CMK (cell line): Measurements from ENCODE around the gene ANO6.
"Not testable (repeated sequence)": the region's sequence is repeated elsewhere in the genome, so short reads cannot be mapped to it uniquely, and the experiment has no call there.

ENCODE experiments used
- DNase-seq: peaks from one replicate; pipeline ENCODE4 v3.0.0-alpha.2; 2010; ENCODE audit warnings: low read depth

The ANO6 gene

DNA sequence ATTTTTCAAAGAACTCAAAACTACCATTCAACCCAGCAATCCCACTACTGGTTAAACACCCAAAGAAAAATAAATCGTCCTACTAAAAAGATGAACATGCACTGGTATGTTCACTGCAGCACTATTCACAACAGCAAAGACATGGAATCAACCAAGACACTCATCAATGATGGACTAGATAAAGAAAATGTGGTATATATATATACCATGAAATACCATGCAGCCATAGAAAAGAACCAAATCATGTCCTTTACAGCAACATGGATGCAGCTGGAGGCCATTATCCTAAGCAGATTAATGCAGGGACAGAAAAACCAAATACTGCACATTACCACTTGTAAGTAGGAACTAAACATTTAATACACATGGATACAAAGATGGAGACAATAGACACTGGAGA lies 3.8 kb upstream of the ANO6 start:
- DNase-seq, result no peak

DNA sequence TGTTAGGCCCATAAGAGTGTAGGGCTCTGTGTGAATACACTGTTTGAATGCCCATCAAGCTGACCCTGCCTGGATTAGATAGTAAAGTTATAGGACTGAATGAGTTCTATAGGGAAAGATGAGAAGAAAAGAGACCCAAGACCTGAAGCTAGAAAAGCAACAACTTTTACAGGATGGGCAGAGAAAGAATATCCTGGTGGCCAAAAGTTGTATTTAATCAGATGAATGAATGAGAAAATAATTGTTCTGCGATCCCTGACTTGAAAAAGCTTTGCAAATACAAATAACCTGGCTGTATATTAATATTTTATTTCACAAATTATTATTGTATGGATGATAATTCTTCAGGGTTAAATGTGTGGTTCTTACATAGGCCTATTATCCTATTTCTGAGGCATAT lies 2.8 kb upstream of the ANO6 start:
- DNase-seq, result no peak

DNA sequence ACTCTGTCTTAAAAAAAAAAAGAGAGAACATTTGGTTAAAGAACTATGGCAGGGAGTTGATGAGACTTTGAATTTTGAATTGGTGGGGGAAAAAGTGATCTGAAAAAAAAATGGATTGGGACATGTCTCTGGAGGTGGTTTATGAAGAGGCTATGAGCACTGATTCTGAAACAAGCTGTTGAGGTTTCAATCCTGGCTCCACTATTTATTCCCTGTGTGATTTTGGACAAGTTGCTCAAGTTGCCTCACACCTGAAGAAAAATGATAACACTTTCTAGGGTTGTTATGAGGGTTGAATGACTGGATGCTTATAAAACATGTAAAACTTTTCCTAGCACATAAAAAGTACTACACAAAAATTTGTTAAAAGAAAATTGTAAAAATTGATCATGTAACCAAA lies 1.8 kb upstream of the ANO6 start:
- no peak for DNase-seq

DNA sequence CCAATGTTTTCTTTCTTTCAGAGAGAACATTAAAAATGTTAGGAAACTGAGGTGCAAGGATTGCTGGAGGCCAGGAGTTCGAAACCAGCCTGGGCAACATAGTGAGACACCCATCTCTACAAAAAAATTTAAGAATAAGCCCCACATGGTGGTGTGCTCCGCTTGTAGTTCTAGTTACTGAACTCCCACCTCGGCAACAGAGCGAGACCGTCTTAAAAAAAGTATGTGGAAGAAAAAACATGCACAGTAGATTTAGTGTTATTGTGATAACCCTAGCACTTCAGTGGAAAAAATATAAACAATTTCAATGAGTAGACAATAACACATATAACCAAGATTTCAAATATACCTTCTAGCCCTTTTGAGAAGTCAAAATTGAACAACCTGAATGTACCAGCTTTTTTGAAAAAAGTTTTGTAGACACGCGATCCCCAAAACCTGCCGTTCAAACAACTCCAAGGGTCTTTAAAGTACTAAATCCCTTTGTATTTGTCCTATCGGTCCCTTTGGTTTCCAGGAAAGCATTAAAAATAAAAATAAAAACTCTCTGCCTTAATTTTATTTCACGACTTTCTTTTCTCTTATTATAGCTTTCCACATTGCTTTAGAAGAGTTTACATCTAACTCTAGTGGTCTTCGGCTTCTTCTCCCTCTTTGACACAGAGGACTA lies 1.0 kb upstream of the ANO6 start:
- no peak for DNase-seq

DNA sequence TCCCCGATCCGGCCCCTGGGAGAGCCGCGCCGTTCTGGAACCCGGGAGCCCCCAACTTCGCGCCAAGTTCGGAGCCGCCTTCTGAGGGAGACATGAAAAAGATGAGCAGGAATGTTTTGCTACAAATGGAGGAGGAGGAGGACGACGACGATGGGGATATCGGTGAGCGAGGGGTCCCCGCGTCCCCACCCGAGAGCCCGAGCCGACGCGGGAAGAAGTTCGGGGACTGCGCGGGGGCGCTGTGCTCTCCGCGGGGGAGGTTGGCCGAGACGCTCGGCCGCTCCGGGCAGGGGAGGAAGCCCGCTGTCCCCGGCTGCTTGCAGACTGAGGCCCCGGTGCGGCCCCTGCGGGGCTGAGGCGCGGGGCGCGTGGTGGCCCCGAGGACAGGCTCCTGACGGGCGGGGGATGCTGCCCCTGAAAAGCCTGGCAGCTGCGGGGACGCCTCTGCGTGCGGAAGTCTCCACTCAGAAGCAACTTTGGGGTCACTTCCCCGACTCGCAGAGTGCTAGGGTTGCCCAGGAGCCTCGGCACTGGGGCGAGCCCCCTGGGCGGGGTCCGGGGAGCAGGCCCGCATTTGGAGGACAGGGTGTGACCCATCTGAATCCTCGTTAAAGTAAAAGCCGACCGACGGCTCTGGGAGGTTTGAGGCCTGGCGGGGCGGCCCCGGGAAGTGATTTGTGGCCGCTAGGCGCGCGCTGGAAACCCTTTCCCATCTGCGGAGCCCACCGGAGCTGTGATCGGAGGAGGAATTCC lies 511 bp downstream of the ANO6 start:
- DNase-seq, result no peak

DNA sequence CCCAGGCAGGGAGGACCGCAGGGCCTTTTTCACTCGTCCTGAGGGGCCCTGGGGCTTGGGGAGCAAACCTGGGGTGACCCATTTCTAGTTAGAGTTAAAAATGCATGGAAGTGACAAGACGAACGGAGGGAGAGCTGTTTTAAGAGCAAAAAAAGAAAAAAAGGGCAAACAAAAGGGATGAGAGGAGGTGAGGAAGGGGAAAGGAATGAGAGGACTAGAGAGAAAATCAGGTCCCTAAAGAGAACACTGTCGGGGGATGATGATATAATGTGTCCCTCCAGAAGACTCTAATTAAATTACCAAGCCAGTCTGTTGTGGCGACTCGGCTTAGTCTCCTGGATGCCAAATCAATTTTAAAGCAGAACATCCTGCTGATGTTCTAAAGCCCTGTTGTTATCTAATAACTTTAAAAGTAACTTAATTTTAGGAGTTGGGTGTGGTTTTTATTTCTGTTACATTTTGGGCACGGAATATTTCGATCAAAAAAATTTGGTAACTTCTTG lies 1.1 kb downstream of the ANO6 start:
- DNase-seq, result no peak

DNA sequence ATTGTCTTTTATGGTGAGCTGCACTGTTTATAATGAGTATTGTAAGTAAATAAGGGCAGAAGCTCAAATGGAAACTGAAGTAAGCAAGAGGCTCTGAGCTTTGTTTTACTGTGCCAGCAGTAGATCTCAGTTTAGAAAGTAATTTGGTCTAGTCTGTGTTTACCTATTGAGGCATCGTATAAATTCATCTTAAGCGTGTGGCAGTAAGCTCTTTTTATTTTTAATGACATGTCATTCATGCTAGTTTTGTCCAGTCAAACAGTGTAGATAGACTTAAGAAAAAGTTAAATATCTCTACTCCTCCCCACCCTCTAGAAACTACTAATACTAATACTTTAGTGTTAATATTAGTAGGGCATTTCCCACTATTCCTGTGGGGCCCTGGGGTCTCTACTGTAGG lies 2.0 kb downstream of the ANO6 start:
- no peak for DNase-seq

DNA sequence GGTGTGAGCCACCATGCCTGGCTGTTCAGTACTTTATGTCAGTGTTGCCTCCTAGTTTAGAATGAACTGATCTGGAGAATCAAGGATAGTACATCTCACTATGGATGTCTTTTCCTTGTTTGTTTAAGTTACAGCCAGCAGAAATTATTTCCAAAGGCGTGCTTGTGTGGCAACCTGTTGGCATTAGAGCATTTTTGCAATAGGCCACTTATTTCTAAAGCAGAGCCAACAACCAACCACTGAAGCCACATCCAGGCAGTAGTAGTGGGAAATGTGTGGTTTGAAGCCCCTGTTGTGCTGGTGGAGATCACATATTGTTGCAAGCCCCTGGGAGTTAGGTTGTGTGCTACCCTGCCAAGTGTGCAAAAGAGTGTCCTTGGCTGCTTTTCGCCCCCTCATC lies 3.7 kb downstream of the ANO6 start:
- DNase-seq, result no peak

DNA sequence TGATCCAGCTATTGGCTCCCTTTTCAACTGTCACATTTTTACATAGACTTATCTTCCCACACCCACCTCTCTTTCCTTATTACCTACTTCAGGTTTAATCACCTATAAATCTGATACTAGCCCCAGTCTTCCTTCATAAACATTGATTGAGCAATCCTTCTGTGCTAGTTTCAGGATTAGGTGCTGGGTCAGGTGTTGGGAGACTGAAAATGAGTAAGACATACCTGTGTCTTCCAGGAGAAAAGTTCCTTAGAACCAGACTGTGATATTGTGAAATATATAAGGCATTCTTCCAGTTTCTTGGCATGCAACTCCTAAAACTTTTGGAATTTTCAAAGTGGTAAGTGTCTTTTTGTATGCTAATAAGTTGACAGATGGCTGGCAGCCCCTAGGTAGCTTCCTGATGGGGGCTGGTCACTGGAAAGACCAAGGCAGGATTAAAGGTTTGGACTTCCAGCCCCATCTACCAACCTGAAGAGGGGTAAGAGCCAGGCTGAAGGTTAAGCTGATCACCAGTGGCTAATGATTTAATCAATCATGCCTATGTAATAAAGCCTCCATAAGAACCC lies 4.6 kb downstream of the ANO6 start:
- DNase-seq, result no peak

DNA sequence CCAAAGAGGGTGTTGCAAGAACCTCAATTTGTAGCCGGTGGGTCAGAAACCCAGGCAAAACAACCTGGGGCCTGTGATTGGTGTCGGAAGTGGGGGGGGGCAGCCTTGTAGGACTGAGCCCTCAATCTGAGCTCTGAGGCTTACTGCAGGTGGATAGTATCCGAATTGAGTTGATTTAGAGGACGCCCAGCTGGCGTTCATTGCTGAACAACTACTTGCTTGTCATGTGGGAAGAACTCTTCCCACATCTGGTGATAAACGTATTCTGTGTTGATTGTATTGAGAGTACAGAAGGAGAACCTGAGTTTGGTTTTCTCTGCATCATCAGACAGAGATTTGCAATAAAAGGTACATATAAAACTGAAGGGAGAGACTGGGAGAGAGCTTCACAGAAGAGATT lies 5.1 kb downstream of the ANO6 start:
- DNase-seq, result no peak

DNA sequence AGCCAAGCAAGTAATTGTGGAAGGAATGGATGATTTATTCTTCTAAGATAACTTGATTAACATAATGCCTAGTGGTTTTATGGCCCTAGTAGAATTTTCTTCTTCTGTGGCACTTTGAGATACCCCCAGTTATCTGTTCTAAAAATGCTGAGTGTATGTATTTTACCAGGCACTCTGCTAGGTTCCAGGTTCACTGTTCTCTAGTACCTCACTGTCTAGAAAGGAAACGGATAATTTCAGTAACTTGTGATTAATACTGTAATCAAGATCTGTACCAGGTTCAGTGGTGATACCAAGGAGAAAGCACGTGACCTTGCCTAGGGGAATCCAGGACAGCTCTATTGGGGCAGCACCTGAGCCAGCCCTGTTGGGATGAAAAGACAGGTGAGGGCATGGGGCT lies 8.0 kb downstream of the ANO6 start:
- no peak for DNase-seq

DNA sequence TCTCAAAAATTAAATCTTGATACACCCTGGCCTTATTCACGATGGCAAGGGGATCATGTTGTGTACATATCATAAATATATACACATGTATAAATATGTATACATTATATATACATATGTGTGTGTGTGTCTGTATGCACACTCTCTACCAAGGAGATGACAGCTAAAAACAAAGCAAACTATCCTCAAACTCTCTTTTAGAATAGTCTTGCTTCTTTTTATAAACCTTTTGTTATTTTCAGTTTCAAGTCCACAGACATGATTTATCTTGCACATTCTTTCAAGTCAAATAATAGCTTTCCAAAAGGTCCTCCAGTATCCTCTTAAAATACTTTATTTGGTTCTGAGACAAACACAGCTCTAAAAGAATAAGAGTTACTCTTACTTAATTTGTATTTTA lies 8.4 kb downstream of the ANO6 start:
- DNase-seq, result no peak

DNA sequence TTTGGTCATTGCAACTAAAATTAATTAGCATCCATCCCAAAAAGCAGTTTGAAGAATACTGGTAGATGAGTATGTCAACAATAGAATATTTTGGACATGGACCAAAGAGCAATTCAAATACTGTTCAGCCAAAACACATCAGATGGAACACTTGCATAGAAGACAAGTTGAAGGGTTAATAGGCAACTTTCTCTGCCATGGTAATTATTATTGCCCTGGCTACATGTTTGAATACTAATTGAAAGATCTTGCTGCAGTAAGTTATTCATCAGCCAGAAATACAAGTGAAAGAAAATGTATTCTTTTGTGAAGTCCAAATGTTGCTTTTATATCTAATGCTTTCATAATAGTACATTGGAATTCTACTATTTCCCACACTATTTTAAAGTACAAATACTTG lies 10.1 kb downstream of the ANO6 start:
- DNase-seq, result no peak

DNA sequence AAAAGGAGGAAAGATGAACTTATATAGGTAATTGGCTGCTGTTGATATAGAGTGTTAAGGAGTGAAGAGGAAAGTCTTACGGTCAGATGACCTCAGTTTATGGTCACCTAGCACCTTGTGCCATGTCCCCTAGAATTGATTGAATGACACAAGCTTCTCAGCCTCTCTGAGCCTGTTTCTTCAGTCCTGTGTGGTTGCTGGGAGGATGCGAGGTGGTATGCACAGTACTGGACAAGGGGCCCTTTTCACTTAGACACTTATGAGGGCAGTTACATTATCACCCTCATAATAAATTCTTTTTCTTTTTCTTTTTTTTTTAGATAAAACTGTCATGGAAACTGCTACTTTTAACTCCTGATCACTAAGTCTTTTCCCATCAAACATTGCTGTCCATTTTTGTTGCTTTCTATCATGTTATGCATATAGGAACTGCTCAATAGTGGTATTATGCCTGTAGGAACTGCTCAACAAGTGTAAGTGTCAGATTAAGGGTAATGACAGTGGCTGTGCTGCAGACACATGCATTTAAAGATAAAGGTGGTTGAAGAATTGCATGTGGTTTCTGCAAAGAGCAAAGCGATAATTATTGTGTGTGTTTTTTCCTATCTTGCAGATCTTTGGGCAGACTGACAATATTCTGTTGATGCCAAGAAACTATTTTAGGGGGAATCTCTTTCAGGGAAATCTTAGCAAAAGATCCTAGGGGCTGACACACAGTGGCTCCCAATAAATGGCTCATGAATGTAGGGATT lies 11.6 kb downstream of the ANO6 start:
- no peak for DNase-seq

DNA sequence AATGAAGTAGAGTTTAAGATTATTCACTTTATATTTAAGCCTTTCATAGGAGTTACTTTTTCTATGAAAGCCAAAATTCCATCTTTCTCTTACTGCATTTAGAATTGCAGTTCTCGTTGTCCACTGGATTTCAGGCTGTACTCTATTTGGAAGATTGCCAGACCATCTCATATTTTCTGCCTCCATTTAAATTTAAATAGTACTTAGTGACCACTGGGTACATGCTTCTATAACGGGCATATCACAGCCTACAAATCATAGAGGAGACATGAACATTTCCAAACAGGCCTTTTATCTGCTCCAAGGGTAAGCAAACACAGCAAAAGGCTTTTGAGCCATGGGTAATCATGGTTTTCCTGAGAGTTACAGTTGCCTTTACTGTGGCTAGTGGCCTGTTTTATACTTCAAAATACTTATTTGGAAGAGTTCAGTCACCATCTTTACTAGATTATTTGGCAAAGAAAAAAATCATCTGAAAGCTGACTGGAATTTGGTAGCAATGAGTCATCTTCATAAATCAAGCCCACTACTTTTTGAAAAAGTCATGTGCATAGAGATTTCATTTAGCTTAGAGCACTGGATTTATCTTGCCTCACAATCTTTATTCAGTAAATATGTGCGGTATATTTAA lies 15.7 kb downstream of the ANO6 start:
- no peak for DNase-seq

DNA sequence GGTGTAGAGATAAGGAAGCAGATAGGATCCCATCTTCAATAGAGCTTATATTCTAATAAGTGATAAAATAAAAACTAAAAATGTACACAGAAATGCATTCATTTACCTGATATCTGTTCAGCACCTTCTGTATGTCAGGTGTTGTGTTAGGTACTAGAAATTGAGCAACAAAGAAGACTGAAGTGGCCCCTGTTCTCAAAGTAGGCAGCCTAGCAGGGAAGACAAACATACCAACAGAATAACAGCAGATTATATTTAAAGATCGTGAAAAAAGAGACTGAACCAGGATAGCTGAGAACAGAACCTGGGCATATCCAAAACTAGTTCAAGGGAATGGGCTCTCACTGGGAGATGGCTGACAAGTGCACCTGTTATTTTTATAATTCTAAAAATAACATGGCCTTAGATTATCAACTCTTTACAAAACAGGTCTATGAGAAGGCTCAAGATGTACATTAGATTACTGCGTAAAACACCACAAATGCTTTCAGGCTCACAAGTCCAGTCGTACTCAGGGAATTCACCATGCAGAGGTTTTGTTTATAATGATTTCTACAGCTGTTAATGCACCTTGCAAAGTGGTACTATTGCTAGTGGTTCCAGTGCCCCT lies 16.4 kb downstream of the ANO6 start:
- DNase-seq, result no peak

DNA sequence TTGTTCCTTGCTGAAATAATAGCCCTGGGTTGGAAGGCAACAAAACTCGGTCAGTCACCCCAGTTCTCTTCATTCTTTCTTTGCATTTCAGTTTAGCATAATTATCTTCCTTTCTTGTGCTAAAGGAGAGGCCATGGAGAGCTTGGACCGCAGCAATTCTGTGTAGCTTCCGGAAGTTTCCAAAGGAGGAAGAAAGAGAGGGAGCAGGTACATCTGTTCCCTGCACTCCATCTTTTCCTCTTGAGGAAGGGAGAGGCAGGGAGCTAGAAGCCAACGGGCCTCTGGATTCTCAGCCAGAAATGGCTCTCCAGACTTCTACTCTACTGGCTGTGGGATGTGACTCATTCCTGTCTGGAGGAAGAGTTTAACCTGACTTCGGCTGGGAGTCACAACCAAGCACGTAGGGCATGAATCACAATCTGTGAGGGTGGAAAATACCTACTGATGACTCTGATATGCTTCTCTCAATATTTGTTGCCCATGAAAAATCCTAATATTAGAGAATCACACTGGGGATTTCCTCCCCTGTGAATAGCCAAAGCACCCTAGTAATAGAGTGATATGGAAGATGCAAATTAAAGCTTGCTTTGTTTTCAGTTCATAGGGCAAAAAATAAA lies 17.0 kb downstream of the ANO6 start:
- no peak for DNase-seq

DNA sequence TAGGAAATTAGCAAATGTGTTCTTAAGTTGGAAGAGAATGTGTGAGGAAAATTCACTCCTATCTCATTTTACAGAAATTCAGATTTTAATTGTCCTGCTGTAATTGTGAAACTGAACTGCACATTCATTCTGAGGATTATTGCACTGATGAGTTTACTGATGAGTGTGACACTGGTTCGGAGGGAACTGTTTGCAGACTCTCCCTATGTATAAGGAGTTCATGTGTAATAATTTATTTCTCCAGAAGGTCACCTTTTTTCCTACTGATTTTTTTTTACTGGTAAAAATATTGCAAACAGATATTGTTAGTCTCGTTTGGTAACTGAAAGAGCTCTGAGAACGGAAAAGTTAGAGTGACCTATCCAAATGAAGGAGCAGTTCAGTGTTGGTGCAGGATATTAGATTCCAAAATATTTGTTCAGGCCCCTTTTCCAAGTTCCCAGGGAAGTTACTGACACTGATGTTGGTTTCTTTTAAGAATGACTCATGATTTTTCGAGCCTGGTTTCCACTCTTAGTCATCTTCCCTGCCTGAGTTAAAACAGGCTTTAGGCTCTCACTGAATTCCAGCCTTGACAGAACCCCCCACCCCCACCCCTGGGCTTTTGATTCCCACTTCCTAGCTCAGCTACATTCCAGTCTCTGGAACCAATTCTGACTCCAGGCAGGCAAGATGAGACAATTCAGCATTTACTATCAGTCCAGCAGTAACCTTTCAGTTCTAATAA lies 18.4 kb downstream of the ANO6 start:
- no peak for DNase-seq

DNA sequence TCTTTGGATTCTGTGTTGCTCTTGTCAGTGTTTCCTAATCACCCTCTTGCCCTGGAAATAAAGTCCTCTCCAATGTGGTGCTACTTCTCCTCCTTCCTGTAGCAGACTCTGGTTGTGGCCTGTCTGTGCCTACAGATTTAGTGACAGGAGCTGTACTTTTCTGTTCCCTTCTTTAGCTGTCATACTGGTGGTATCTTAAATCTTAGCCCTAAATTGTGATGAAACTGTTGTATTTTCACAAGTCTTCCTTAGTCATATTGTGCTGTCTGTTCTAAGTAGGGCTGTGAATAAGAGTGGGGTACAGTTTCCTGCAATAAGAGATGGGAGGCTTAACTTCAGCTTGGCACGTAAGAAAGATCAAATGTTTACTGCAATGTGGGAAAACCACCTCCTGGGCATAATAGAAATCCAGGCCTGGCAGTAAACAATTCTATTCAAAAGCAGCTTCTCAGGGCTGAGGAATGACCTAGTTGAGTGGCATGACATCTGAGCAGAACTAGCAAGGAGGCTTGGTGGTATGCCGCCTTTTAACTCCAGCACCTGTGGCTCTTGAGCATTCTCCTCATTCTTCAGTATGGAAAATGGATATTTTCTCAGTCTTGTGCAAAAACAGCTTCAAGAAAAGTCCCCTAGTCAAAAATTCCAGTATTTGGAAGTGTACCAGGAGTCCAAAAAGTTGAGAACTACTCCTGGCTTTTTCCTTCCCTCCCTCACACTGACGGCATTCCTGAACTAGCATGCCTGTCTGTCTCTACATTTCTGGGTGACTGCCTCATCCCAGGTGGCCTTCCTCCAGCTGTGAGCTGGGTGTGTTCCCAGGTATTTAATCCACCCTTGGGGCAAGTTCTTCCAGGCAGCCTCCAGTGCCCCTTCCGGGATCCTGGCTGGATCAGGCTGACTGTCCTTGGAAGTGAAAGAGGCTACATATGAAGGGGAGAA lies 19.5 kb downstream of the ANO6 start:
- DNase-seq, result no peak

DNA sequence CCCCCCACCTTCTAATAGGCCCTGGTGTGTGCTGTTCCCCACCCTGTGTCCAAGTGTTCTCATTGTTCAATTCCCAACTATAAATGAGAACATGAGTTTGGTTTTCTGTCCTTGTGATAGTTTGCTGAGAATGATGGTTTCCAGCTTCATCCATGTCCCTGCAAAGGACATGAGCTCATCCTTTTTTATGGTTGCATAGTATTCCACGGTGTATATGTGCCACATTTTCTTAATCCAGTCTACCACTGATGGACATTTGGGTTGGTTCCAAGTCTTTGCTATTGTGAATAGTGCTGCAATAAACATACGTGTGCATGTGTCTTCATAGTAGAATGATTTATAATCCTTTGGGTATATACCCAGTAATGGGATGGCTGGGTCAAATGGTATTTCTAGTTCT lies 20.5 kb downstream of the ANO6 start:
- not testable (repeated sequence) for DNase-seq
